ENCODE measurements around the gene ARHGEF2. TPM values are rescaled to one million over a fixed set of nuclear protein-coding genes. Genes with fewer than 3 reads are reported as not detected.

Gene ARHGEF2
- total and polyA plus RNA-seq, 9 of the 15 experiments (the other 6 are each of a cell fraction or from before 2014, with no cell fraction given) = 7.1 to 162 (median 62.2) TPM

DNA sequence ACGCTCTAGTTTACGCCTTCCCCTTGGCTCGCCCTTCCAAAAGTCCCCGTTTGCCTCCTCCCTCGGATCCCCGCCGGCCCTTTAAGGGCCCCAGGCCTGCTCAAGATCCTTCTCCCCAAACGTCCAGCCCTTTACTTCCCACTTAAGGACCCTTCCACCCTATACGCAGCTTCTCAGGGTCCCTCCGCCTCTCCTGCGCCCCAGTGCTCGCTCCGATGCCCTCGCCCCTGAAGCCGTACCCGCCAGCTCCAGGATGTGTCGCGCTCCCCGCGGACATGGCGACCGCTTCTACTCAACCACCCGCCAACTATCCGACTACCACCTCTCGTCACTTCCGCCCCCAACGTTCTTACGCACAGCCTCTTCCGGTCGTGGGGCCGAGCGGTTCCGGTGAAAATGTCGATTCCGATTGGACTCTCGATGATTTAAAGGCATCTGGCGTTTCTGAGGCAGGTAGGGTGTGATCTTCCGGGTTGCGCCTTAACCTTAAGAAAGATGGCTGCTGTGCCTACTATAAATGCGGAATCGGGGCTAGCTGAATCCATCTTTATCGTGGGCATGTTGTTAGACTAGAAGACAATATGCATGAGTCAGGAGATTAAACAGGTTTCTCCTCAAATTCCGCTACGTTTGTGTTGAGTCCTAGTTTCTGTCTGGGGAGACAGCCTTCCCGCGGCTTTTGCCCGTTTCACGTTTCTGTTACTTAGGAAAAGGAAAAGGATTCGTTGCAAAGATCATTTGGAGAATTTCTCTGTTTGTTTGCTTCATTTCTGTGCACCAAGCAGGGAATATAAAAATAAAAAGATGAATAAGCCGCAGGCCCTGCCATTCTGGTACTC lies 44.0 kb downstream of the ARHGEF2 start, which contains the start of gene KHDC4 (continued):
- TF ChIP-seq ATF1 (CRISPR knock-in tag; IDR thresholded peaks at IDR 0.05) (no peak), ATF1 (tag; IDR thresholded peaks at IDR 0.05) (peak; percentile 96), RAD51 (IDR thresholded peaks at IDR 0.05; ENCODE audit: borderline replicate concordance, low read depth) (no peak), FOXJ2 (tag; IDR thresholded peaks at IDR 0.05) (no peak), ERF (CRISPR knock-in tag; IDR thresholded peaks at IDR 0.05) (no peak), RFX1 (IDR thresholded peaks at IDR 0.05) (0 out of 2 replicates have a peak, but pooled peaks have one; percentile 21), KAT7 (CRISPR knock-in tag; IDR thresholded peaks at IDR 0.05; ENCODE audit: borderline replicate concordance) (no peak), NFIC (IDR thresholded peaks at IDR 0.05) (peak; percentile 71), TAL1 (IDR thresholded peaks at IDR 0.05) (no peak), PHB (CRISPR knock-in tag; IDR thresholded peaks at IDR 0.05) (0 out of 2 replicates have a peak, but pooled peaks have one; percentile 28), FOXA3 (CRISPR knock-in tag; conservative IDR thresholded peaks at IDR 0.05 in 1 of 2, IDR thresholded peaks at IDR 0.05 in 1 of 2) (peak in 1 of 2 experiments; percentile 54; a peak in 1 of 4 replicates), KDM2B (CRISPR knock-in tag; IDR thresholded peaks at IDR 0.05) (no peak), NONO (IDR thresholded peaks at IDR 0.05; ENCODE audit: low read depth in 2 of 2, low read length in 1 of 2) (0 out of 4 replicates have a peak, but pooled peaks of 1 of the 2 experiments have one; percentile 20), ZEB2 (IDR thresholded peaks at IDR 0.05) (peak; percentile 10; the same call in 1 of the 2 replicates), FOXP1 (CRISPR knock-in tag; IDR thresholded peaks at IDR 0.05) (peak; percentile 76; the same call in 1 of the 2 replicates), BMI1 (IDR thresholded peaks at IDR 0.05; ENCODE audit: low read length) (no peak), PHF20 (IDR thresholded peaks at IDR 0.05; ENCODE audit: partially characterized antibody) (peak; percentile 89), KDM1A (IDR thresholded peaks at IDR 0.05) (no peak), TCFL5 (CRISPR knock-in tag; conservative IDR thresholded peaks at IDR 0.05) (no peak), DMBX1 (CRISPR knock-in tag; IDR thresholded peaks at IDR 0.05; ENCODE audit: borderline replicate concordance) (no peak), CCAR2 (IDR thresholded peaks at IDR 0.05; ENCODE audit: low read depth, low read length) (no peak)
- TF ChIP-seq, protein P1, sequence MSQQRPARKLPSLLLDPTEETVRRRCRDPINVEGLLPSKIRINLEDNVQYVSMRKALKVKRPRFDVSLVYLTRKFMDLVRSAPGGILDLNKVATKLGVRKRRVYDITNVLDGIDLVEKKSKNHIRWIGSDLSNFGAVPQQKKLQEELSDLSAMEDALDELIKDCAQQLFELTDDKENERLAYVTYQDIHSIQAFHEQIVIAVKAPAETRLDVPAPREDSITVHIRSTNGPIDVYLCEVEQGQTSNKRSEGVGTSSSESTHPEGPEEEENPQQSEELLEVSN (IDR thresholded peaks at IDR 0.05; ENCODE audit: borderline replicate concordance in 1 of 2, extremely low read depth in 1 of 2, insufficient read depth in 1 of 2, insufficient read length in 1 of 2, low read depth in 1 of 2, low read length in 1 of 2, poor library complexity in 1 of 2, severe bottlenecking in 1 of 2) = peak in 1 of 2 experiments; percentile 50
- TF ChIP-seq, protein P2, sequence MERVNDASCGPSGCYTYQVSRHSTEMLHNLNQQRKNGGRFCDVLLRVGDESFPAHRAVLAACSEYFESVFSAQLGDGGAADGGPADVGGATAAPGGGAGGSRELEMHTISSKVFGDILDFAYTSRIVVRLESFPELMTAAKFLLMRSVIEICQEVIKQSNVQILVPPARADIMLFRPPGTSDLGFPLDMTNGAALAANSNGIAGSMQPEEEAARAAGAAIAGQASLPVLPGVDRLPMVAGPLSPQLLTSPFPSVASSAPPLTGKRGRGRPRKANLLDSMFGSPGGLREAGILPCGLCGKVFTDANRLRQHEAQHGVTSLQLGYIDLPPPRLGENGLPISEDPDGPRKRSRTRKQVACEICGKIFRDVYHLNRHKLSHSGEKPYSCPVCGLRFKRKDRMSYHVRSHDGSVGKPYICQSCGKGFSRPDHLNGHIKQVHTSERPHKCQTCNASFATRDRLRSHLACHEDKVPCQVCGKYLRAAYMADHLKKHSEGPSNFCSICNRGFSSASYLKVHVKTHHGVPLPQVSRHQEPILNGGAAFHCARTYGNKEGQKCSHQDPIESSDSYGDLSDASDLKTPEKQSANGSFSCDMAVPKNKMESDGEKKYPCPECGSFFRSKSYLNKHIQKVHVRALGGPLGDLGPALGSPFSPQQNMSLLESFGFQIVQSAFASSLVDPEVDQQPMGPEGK (CRISPR knock-in tag; IDR thresholded peaks at IDR 0.05; ENCODE audit: borderline replicate concordance) = no peak
- TF ChIP-seq, protein P3, sequence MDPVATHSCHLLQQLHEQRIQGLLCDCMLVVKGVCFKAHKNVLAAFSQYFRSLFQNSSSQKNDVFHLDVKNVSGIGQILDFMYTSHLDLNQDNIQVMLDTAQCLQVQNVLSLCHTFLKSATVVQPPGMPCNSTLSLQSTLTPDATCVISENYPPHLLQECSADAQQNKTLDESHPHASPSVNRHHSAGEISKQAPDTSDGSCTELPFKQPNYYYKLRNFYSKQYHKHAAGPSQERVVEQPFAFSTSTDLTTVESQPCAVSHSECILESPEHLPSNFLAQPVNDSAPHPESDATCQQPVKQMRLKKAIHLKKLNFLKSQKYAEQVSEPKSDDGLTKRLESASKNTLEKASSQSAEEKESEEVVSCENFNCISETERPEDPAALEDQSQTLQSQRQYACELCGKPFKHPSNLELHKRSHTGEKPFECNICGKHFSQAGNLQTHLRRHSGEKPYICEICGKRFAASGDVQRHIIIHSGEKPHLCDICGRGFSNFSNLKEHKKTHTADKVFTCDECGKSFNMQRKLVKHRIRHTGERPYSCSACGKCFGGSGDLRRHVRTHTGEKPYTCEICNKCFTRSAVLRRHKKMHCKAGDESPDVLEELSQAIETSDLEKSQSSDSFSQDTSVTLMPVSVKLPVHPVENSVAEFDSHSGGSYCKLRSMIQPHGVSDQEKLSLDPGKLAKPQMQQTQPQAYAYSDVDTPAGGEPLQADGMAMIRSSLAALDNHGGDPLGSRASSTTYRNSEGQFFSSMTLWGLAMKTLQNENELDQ (CRISPR knock-in tag; IDR thresholded peaks at IDR 0.05; ENCODE audit: borderline replicate concordance) = no peak

All from K562 (cell line).